ENCODE data around the gene TMEM238L. TPM values are rescaled to one million over a fixed set of nuclear protein-coding genes. Genes with fewer than 3 reads are reported as not detected.

TMEM238L gene
- total RNA-seq, 4 donors from 2014 or later, result not detected

- Histone ChIP-seq H3K4me1 (peaks cover 0 to 4% of the 10 kb centered on the region in 2 donors), H3K36me3 (no peaks in the 10 kb centered on the region), H3K9me3 (no peaks in the 10 kb centered on the region), H3K27ac (no peak overlapping the region), H3K4me3 (replicated peaks in 1 of 3) (no peak overlapping the region), H3K27me3 (no peaks in the 10 kb centered on the region)
- WGBS, 2 donors, result 77 to 80% methylated on average over 5 of the region's 5 CpGs
- DNase-seq, result no peak
- TF ChIP-seq POLR2A (IDR thresholded peaks at IDR 0.05) (no peak), CTCF (IDR thresholded peaks at IDR 0.05) (no peak)
- intact Hi-C loops (cut with DNase I), result no loop called here
These were observed 11.4 kb upstream of the TMEM238L start for GRCh38 chr17:10815319-10815718.

GRCh38 chr17:10814075-10814474 lies 10.2 kb upstream of the TMEM238L start:
- Histone ChIP-seq H3K36me3 (no peaks in the 10 kb centered on the region), H3K27ac (no peak overlapping the region), H3K4me3 (replicated peaks in 1 of 3) (no peak overlapping the region), H3K27me3 (no peaks in the 10 kb centered on the region), H3K9me3 (no peaks in the 10 kb centered on the region), H3K4me1 (peaks cover 0 to 4% of the 10 kb centered on the region in 2 donors)
- no peak for DNase-seq
- intact Hi-C loops (cut with DNase I), result no loop called here
- TF ChIP-seq POLR2A (IDR thresholded peaks at IDR 0.05), result no peak
- TF ChIP-seq CTCF (IDR thresholded peaks at IDR 0.05), result no peak
- 66 to 77% methylated on average over 1 of the region's 1 CpG for WGBS, 2 donors

- no peaks in the 10 kb centered on the region for H3K27me3 ChIP-seq
- no peak for TF ChIP-seq CTCF (IDR thresholded peaks at IDR 0.05)
- 60 to 80% methylated on average over 2 to 5 of the region's 5 CpGs for whole genome bisulfite sequencing, 2 donors
- no peaks in the 10 kb centered on the region for H3K36me3 ChIP-seq
- intact Hi-C loops (cut with DNase I), result no loop called here
- H3K4me3 ChIP-seq (replicated peaks in 1 of 3), result no peak overlapping the region
- peak; percentile 43 to 46 for DNase-seq
- H3K27ac ChIP-seq, result no peak overlapping the region
- peaks cover 0 to 4% of the 10 kb centered on the region in 2 donors for H3K4me1 ChIP-seq
- no peaks in the 10 kb centered on the region for H3K9me3 ChIP-seq
These were observed 8.8 kb upstream of the TMEM238L start for GRCh38 chr17:10812674-10813073.

GRCh38 chr17:10809605-10810004 lies 5.7 kb upstream of the TMEM238L start:
- no peak for DNase-seq
- WGBS, 2 donors, result 94 to 96% methylated on average over 4 of the region's 4 CpGs
- intact Hi-C loops (cut with DNase I), result no loop called here

GRCh38 chr17:10807704-10808128 lies 3.8 kb upstream of the TMEM238L start:
- no peak overlapping the region for H3K4me3 ChIP-seq (replicated peaks in 1 of 3)
- no peak for TF ChIP-seq CTCF (IDR thresholded peaks at IDR 0.05)
- no peak for TF ChIP-seq POLR2A (IDR thresholded peaks at IDR 0.05)
- H3K36me3 ChIP-seq, result no peaks in the 10 kb centered on the region
- WGBS, 2 donors, result 80 to 84% methylated on average over 6 to 7 of the region's 7 CpGs
- no peaks in the 10 kb centered on the region for H3K27me3 ChIP-seq
- no peak for DNase-seq
- H3K9me3 ChIP-seq, result no peaks in the 10 kb centered on the region
- no peak overlapping the region for H3K27ac ChIP-seq
- intact Hi-C loops (cut with DNase I), result no loop called here
- H3K4me1 ChIP-seq, result peaks cover 0 to 2% of the 10 kb centered on the region in 2 donors

More at GRCh38 chr17:10809605-10810004, 5.7 kb upstream of the TMEM238L start:
- H3K27ac ChIP-seq, result no peak overlapping the region
- TF ChIP-seq POLR2A (IDR thresholded peaks at IDR 0.05), result no peak
- no peak for TF ChIP-seq CTCF (IDR thresholded peaks at IDR 0.05)
- H3K9me3 ChIP-seq, result no peaks in the 10 kb centered on the region
- H3K4me3 ChIP-seq (replicated peaks in 1 of 3), result no peak overlapping the region
- no peaks in the 10 kb centered on the region for H3K36me3 ChIP-seq
- no peaks in the 10 kb centered on the region for H3K27me3 ChIP-seq
- H3K4me1 ChIP-seq, result peaks cover 0 to 4% of the 10 kb centered on the region in 2 donors
